IPS-18a (cell line): ENCODE data around the gene STIM1.
"Not testable (repeated sequence)": the region's sequence is repeated elsewhere in the genome, so short reads cannot be mapped to it uniquely, and the experiment has no call there.

Source experiments
- H3K27ac ChIP-seq: one replicate; pipeline ENCODE4 v1.5.1; 2013; ENCODE audit warnings: low read length
- H3K27me3 ChIP-seq: one replicate; pipeline ENCODE4 v1.6.1; 2013; ENCODE audit warnings: mild to moderate bottlenecking, low read length; ENCODE audit not compliant: control insufficient read depth, insufficient read depth
- H3K36me3 ChIP-seq: one replicate; pipeline ENCODE4 v1.6.1; 2013; ENCODE audit warnings: low read depth, low read length; ENCODE audit not compliant: control insufficient read depth
- H3K4me1 ChIP-seq: one replicate; pipeline ENCODE4 v1.6.1; 2013; ENCODE audit warnings: low read depth, low read length; ENCODE audit not compliant: control insufficient read depth
- H3K4me3 ChIP-seq: one replicate; pipeline ENCODE4 v1.5.1; 2013; ENCODE audit warnings: low read length
- H3K9ac ChIP-seq: one replicate; pipeline ENCODE4 v1.6.1; 2013; ENCODE audit warnings: mild to moderate bottlenecking, low read length, moderate library complexity
- H3K9me3 ChIP-seq: one replicate; pipeline ENCODE4 v1.6.1; 2013; ENCODE audit warnings: low read depth, low read length; ENCODE audit not compliant: control insufficient read depth

STIM1 gene

DNA sequence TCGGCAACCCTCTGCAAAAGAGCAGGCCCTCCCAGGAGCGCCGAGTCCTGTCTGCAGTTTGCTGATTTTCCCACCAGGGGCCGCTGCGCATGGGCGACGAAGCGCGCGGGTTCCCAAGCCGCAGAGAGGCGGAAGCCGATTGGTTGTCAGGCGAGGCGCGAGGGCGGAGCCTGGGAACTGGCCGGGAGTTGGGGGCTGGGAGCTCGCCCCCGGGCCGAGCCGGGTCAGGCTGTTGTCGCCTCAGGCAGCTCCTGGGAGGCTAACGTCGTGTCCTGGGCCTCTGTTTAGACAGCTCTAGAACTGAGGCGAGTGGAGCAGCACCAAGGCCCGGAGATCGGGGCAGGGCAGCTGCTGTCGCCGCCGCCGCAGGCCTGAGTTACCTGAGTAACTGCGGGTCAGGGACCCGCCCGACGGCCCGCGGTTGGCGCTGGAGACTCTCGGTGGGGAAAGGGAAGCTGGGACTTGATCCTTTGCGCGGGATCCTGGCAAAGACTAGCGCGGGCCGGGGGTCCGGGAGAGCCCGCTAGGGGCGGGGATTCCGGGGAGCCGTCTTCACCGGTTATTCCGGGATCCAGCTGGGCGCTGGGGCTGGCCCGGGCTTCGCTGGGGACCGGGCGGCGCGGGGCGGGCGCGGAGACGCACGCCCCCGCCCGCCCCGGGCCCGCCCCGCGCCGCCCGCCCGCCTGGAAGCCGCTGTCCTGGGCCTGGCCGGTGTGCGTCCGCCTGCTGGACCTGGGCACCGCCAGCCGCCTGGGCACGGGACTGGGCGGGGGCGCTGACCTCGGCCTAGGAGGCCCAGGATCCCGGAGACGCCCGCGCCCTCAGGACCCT is at the start of gene STIM1:
Gene STIM1, plus strand, starts transcription at position 688 of the 831 bp plus-strand sequence. CDS start 607 bp downstream, outside the sequence.
- no peaks in the 10 kb centered on the region for H3K36me3 ChIP-seq
- peaks cover 24% of the 10 kb centered on the region for H3K4me1 ChIP-seq
- H3K4me3 ChIP-seq, result peak within 1 kb of the TSS; percentile 77
- H3K27ac ChIP-seq, result no peak within 1 kb of the TSS
- peak within 1 kb of the TSS; percentile 52 for H3K9ac ChIP-seq
- H3K27me3 ChIP-seq, result peaks cover 18% of the 10 kb centered on the region
- H3K9me3 ChIP-seq, result no peaks in the 10 kb centered on the region

DNA sequence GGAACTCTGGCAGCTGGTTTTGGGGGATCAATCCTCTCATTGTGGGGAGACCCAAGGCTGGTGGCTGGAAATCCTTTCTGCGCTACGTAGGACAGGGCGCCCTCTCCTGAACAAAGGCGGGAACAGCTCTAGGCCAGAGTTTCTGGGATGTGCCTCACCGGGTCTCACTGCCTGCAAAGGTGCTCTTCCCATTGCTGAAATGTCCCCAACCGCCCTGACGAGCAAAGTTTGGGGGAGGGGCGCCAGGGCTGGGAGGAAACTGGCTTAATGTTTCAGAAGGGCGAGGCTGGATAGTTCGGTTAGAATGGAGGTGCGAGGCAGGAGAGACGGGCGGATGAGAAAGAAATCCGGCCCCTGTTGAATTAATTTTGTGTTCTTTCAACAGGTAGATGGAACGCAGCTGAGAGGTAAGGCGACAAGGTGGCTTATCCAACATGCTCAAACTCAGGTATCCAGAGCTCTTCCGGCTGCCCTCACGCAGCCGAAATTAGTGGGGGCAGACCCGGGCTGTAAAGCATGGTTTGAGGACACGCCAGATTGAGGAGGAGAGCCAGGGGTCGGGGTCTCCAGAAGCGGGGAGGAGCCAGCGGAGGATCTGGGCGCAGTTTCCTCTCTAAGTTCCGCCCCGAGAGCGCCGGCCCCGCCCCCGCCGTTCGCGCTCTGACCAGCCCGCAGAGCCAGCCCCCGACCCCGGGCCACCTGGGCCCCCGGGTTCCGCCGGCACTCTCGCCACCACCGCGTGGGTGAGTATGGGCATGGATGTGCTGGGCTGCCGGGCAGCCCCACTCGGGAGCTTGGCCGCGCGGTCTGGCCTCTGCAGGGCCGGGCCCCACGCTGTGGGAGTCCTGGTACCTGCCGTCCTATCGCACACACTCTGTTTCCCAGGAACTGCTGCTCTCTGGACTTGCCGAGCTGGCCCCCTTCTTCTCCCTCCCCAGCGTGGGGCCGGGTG is 47.3 kb upstream of the STIM1 start, which contains the start of gene PGAP2:
Gene PGAP2, plus strand, starts transcription at position 652 of the 952 bp plus-strand sequence. CDS start 2,700 bp downstream, outside the sequence.
- Histone ChIP-seq H3K4me1 (peaks cover 8% of the 10 kb centered on the region), H3K9ac (peak within 1 kb of the TSS; percentile 76), H3K27ac (peak within 1 kb of the TSS; percentile 67), H3K4me3 (peak within 1 kb of the TSS; percentile 90), H3K27me3 (no peaks in the 10 kb centered on the region), H3K36me3 (no peaks in the 10 kb centered on the region), H3K9me3 (no peaks in the 10 kb centered on the region)

DNA sequence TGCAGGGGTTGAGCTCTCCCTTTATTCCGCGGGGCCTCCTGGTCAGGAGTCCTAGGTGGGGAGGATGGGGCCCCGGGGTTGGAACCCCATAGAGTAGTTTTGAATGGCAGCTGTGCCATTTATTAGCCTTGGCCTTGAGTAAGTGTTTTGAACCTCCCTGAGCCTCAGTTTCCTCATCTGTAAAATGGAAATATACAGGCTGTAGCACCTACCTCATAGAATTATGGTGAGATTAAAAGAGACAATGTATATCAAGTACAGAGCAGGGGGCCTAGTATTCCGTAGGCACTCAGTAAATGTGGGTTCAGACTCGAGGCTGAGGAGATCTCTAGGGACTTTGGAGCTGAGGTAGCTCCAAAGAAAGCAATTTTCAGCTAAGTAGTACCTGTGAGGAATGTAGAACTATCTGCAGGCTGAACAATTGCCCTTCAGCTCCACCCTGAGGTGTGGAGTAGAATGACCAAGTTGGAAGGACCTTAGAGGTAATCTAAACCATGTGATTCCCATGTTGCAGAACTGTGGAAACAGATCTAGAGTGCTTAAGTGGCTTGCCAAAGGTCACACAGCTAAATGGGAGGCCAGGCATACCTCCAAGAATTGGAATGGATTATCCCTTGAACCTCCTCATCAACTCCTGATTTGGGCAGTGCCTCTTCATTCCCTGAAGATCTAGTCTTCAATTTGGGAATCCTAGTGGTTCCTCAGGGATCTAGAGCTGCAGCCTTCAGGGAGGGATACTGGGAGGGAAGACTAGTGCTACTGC is 46.4 kb upstream of the STIM1 start:
- peaks cover 8% of the 10 kb centered on the region for H3K4me1 ChIP-seq
- H3K27me3 ChIP-seq, result no peaks in the 10 kb centered on the region
- no peaks in the 10 kb centered on the region for H3K9me3 ChIP-seq
- peak overlapping the region; percentile 76 for H3K9ac ChIP-seq
- H3K4me3 ChIP-seq, result peak overlapping the region; percentile 90
- H3K36me3 ChIP-seq, result no peaks in the 10 kb centered on the region
- no peak overlapping the region for H3K27ac ChIP-seq

DNA sequence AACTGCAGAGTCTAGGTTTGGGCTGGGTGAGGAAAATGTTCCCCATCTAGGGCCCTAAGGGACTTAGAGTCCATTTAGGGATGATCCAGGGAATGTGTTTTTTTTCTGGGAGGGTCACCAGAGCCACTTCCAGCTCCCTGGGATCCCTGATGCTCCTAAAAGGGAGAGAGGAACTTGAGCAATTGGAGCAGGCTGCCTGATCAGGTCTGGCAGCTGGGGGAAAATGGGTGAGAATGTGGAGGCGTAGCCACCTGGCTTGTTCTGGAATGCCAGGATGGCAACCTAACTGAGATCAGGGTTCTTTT is 45.9 kb upstream of the STIM1 start:
- H3K9me3 ChIP-seq, result no peaks in the 10 kb centered on the region
- peaks cover 8% of the 10 kb centered on the region for H3K4me1 ChIP-seq
- H3K36me3 ChIP-seq, result no peaks in the 10 kb centered on the region
- no peaks in the 10 kb centered on the region for H3K27me3 ChIP-seq
- no peak overlapping the region for H3K27ac ChIP-seq
- H3K4me3 ChIP-seq, result no peak overlapping the region
- H3K9ac ChIP-seq, result no peak overlapping the region

DNA sequence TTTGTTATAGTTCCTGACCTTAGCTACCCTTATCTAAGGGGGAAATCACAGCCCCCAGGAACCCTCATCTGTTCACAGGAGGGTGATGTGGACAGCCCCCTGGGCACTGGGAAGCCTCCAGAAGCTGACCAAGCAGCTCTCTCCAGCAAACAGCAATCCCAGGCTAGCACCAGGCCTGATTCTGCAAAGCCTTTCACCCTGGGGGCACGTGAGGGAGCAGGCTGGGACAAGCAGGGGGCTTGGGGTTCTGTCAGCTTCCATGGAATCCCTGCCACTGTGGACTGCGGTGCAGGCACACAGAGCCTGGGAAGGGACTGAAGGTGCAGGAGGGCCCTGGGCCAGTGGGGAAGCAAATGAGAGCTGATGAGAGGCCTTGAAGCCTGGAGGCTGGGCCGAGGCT is 45.0 kb upstream of the STIM1 start:
- H3K9ac ChIP-seq, result no peak overlapping the region
- no peaks in the 10 kb centered on the region for H3K36me3 ChIP-seq
- no peak overlapping the region for H3K27ac ChIP-seq
- H3K4me1 ChIP-seq, result peaks cover 8% of the 10 kb centered on the region
- no peaks in the 10 kb centered on the region for H3K9me3 ChIP-seq
- no peaks in the 10 kb centered on the region for H3K27me3 ChIP-seq
- H3K4me3 ChIP-seq, result no peak overlapping the region

DNA sequence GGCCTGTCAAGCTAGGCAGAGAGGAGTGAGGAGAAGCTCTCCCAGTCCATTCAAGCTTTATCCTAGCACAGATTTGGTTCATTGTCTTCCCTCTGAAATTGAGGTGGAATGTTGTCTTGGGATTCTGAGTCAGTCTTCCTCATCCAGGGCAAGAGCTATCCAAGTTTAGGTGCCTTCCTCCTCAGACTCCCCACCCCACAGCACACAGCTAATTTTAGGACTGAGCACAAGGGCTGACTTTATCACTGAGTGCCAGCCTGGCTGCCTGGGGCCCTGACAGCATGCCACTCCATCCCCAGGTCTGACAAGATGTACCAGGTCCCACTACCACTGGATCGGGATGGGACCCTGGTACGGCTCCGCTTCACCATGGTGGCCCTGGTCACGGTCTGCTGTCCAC is 44.5 kb upstream of the STIM1 start:
- H3K9me3 ChIP-seq, result no peaks in the 10 kb centered on the region
- no peak overlapping the region for H3K9ac ChIP-seq
- no peak overlapping the region for H3K27ac ChIP-seq
- H3K27me3 ChIP-seq, result no peaks in the 10 kb centered on the region
- no peaks in the 10 kb centered on the region for H3K36me3 ChIP-seq
- peaks cover 8% of the 10 kb centered on the region for H3K4me1 ChIP-seq
- H3K4me3 ChIP-seq, result no peak overlapping the region

DNA sequence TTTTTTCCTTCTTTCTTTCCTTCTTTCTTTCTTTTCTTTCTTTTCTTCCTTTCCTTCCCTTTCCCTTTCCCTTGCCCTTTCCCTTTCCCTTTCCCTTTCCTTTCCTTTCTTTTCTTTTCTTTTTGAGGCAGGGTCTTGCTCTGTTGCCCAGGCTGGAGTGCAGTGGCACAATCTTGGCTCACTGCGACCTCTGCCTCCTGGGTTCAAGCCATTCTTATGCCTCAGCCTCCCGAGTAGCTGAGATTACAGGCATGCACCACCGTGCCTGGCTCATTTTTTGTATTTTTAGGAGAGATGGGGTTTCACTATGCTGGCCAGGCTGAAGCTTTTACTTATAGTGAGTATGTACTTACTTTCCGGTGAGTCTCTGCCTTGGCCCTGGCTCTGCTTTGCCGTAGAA is 40.6 kb upstream of the STIM1 start:
- H3K9ac ChIP-seq, H3K36me3 ChIP-seq: not testable (repeated sequence)

DNA sequence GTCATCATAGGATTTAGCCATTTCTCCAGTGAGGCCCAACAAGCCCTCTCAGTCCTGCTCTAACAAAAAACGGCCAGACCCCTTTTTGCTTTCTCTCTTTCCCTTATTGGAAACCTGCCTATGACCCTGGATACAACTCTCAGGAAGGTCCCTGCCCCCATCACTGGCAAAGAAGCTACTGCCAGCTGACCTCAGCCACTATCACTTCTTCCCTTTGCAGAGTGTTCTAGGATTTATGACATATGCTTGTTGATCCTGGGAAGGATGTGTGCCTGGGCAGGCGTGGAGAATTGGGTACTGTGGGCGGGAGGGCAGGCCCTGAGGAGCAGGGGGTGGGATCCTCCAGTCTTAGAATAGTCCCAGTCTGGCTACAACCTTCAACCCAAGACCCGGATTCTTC is 39.6 kb upstream of the STIM1 start:
- H3K27ac ChIP-seq, result no peak overlapping the region
- H3K9me3 ChIP-seq, result no peaks in the 10 kb centered on the region
- no peak overlapping the region for H3K4me3 ChIP-seq
- no peak overlapping the region for H3K9ac ChIP-seq
- no peaks in the 10 kb centered on the region for H3K36me3 ChIP-seq
- no peaks in the 10 kb centered on the region for H3K27me3 ChIP-seq
- H3K4me1 ChIP-seq, result no peaks in the 10 kb centered on the region

More for the DNA sequence above, 40.6 kb upstream of the STIM1 start:
- not testable (repeated sequence) for H3K27me3 ChIP-seq, H3K9me3 ChIP-seq, H3K27ac ChIP-seq, H3K4me3 ChIP-seq, H3K4me1 ChIP-seq

DNA sequence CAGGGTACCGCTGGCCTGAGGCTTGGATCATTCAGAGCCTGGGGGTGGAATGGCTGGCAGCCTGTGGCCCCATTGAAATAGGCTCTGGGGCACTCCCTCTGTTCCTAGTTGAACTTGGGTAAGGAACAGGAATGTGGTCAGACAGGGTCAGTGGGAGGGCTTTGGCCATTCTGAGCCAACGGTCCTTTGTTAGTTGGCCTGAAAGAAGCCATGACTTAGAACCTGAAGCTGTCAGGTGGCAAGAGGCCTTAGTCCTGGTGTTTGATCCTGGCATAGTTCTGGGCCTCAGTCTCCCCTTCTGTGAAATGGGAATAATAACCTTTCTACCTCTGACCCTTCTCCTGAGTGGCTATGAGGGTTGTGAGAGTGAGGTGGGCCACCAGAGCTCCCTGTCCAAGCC is 38.8 kb upstream of the STIM1 start:
- H3K36me3 ChIP-seq, result no peaks in the 10 kb centered on the region
- no peak overlapping the region for H3K4me3 ChIP-seq
- H3K9me3 ChIP-seq, result no peaks in the 10 kb centered on the region
- H3K4me1 ChIP-seq, result no peaks in the 10 kb centered on the region
- H3K27ac ChIP-seq, result no peak overlapping the region
- no peak overlapping the region for H3K9ac ChIP-seq
- no peaks in the 10 kb centered on the region for H3K27me3 ChIP-seq

DNA sequence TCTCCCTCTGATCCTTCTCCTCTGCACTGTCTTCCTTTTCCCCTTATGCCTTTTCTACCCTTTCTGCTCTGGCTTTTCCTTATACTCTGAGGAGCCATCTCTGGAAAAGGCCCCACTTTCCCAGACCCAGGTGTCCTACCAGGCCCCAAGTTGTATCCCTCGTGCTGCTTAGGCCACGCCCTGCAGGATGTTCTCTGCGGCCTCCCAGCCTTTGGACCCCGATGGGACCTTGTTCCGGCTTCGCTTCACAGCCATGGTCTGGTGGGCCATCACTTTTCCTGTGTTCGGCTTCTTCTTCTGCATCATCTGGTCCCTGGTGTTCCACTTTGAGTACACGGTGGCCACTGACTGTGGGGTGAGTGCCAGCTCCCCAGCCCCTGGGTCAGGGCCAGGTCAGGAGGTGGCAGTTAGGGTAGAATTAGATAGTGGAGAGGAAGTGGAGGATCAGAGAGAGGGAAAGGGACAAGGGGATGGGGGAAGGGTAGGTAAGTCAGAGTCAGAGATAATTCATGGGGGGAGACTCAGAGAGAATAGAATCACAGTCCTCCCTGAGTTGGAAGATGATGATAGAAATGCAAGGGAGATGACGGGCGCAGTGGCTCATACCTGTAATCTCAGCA is 38.2 kb upstream of the STIM1 start:
- no peak overlapping the region for H3K9ac ChIP-seq

DNA sequence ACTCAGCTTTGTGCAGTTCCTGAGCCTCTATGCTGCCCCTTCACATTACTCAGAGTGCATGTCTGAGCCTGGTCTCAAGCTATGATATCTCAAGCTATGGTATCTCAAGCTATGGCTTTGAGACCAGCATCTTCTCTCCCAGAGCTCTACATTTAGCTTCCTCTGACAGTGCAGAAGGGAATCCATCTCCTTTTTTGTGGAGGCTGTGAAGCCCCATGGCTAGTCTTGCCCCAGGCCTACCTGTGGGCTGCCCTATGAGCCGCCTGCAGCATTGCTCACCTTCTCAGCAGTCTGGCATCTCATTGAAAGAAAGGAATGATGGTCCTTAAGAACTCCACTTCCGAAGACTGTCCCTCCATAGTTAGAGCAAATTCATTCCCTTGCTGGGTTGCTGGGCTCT is 34.5 kb upstream of the STIM1 start:
- H3K4me3 ChIP-seq, result no peak overlapping the region
- peaks cover 9% of the 10 kb centered on the region for H3K4me1 ChIP-seq
- H3K36me3 ChIP-seq, result no peaks in the 10 kb centered on the region

More for the DNA sequence above, 38.2 kb upstream of the STIM1 start:
- no peaks in the 10 kb centered on the region for H3K4me1 ChIP-seq
- no peak overlapping the region for H3K4me3 ChIP-seq
- no peaks in the 10 kb centered on the region for H3K9me3 ChIP-seq
- H3K36me3 ChIP-seq, result no peaks in the 10 kb centered on the region
- H3K27ac ChIP-seq, result no peak overlapping the region
- H3K27me3 ChIP-seq, result no peaks in the 10 kb centered on the region

More for the DNA sequence above, 34.5 kb upstream of the STIM1 start:
- Histone ChIP-seq H3K9me3 (no peaks in the 10 kb centered on the region), H3K27ac (no peak overlapping the region), H3K9ac (no peak overlapping the region), H3K27me3 (no peaks in the 10 kb centered on the region)
